Endothelial cell of umbilical vein (primary cell): Measurements from ENCODE around the gene UBASH3A. TPM values are rescaled to one million over a fixed set of nuclear protein-coding genes. Genes with fewer than 3 reads are reported as not detected.

Experiments
- BruUV-seq: library from RNA; stranded (reverse); fragments of 400-500 nt; replicated peaks from 2 replicates; lab custom pipeline; 2021; lab: Mats Ljungman, UMichigan
- CTCF ChIA-PET: fragments of 300-600, 350-600 bp; sonication (Branson Sonifier 250); formaldehyde crosslinking; loops from one replicate; lab custom pipeline; 2021; ENCODE audit warnings: antibody characterized with exemption, inconsistent platforms; lab: Charles Lee
- POLR2A ChIA-PET: fragments of 300-600, 350-600 bp; sonication (Branson Sonifier 250); formaldehyde crosslinking; loops from one replicate; lab custom pipeline; 2021; ENCODE audit warnings: antibody characterized with exemption, inconsistent platforms; lab: Charles Lee
- DNase-seq: peaks from one replicate; pipeline ENCODE4 v3.0.0-alpha.2; 2011; ENCODE audit warnings: low read depth, low spot score
- FAIRE-seq: peaks from 2 replicates; lab custom pipeline; 2011; peaks lifted over from hg19 to GRCh38; lab: Jason Lieb, UNC
- H2AFZ ChIP-seq: 2 replicates; pipeline ENCODE4 v1.6.0; 2012; ENCODE audit warnings: low read depth, low read length, control low read depth, inconsistent platforms
- H3K27ac ChIP-seq: 2 replicates; pipeline ENCODE4 v1.5.1; 2011; ENCODE audit warnings: low read depth, mild to moderate bottlenecking, control low read depth, low read length, moderate library complexity; ENCODE audit not compliant: insufficient read depth
- H3K27me3 ChIP-seq, 2 experiments: 2 replicates each; pipeline versions ENCODE4 v1.6.0 to v1.6.1; 2011; ENCODE audit warnings: low read length in 2 of 2, mixed read lengths in 1 of 2; ENCODE audit not compliant: control insufficient read depth in 2 of 2, insufficient read depth in 2 of 2
- H3K36me3 ChIP-seq, 2 experiments: 2 replicates in 1 of 2; 3 replicates in 1 of 2; pipeline ENCODE4 v1.5.1; 2011; ENCODE audit warnings: low read length in 2 of 2, mild to moderate bottlenecking in 1 of 2, moderate library complexity in 1 of 2; ENCODE audit not compliant: control insufficient read depth in 2 of 2, insufficient read depth in 2 of 2; ENCODE audit errors: extremely low read depth in 1 of 2
- H3K4me1 ChIP-seq: 3 replicates; pipeline ENCODE4 v1.5.1; 2011; ENCODE audit warnings: mild to moderate bottlenecking, low read length; ENCODE audit not compliant: control insufficient read depth, insufficient read depth; ENCODE audit errors: extremely low read depth
- H3K4me2 ChIP-seq: 2 replicates; pipeline ENCODE4 v1.6.1; 2011; ENCODE audit warnings: low read length, control low read depth, mixed read lengths; ENCODE audit not compliant: insufficient read depth
- H3K4me3 ChIP-seq, 3 experiments: fragments of 200-600 bp in 1 of 3; sonication (generic), shearing (Covaris generic) in 1 of 3; replicated peaks in 1 of 3; 2 replicates each; pipeline ENCODE4 v1.5.1; 2011 to 2016; ENCODE audit warnings: control low read depth in 3 of 3, low read length in 3 of 3, mild to moderate bottlenecking in 2 of 3, inconsistent platforms in 1 of 3, low read depth in 1 of 3, moderate library complexity in 1 of 3; ENCODE audit not compliant: insufficient read depth in 1 of 3
- H3K79me2 ChIP-seq: 2 replicates; pipeline ENCODE4 v1.6.0; 2012; ENCODE audit warnings: low read length, inconsistent platforms; ENCODE audit not compliant: control insufficient read depth, insufficient read depth
- H3K9ac ChIP-seq: replicated peaks from 2 replicates; pipeline ENCODE3; 2011; ENCODE audit warnings: low read length, control low read depth; ENCODE audit not compliant: insufficient read depth; ENCODE audit errors: extremely low read depth
- H3K9me1 ChIP-seq: replicated peaks from 3 replicates; pipeline ENCODE4 v1.6.0; 2011; ENCODE audit warnings: mild to moderate bottlenecking, low read length; ENCODE audit not compliant: control insufficient read depth, insufficient read depth; ENCODE audit errors: extremely low read depth
- H3K9me3 ChIP-seq: replicated peaks from 2 replicates; pipeline ENCODE4 v1.5.1; 2012; ENCODE audit warnings: low read length, inconsistent platforms; ENCODE audit not compliant: control insufficient read depth, insufficient read depth
- H4K20me1 ChIP-seq: replicated peaks from 2 replicates; pipeline ENCODE3; 2011; ENCODE audit warnings: mild to moderate bottlenecking, low read length; ENCODE audit not compliant: control insufficient read depth, insufficient read depth; ENCODE audit errors: extremely low read depth
- EZH2 ChIP-seq: IDR thresholded peaks from 2 replicates; pipeline ENCODE4 v1.6.1; 2012; ENCODE audit warnings: borderline replicate concordance, low read depth, mild to moderate bottlenecking, moderate library complexity, low read length, inconsistent platforms; ENCODE audit not compliant: severe bottlenecking
- FOS ChIP-seq: IDR thresholded peaks from 2 replicates; pipeline ENCODE4 v1.6.1; 2011; ENCODE audit warnings: mild to moderate bottlenecking, low read length, moderate library complexity, borderline replicate concordance; ENCODE audit not compliant: insufficient read depth
- GATA2 ChIP-seq: IDR thresholded peaks from 2 replicates; pipeline ENCODE4 v1.7.0; 2011; ENCODE audit warnings: low read depth, mild to moderate bottlenecking, moderate library complexity, mixed read lengths, low read length; ENCODE audit not compliant: insufficient read length, insufficient read depth
- JUN ChIP-seq: IDR thresholded peaks from 2 replicates; pipeline ENCODE4 v1.6.1; 2011; ENCODE audit warnings: borderline replicate concordance, low read depth; ENCODE audit not compliant: insufficient read length, insufficient read depth
- dilution Hi-C: fragments of 300-500 bp; cut with MboI; formaldehyde crosslinking; loops from one replicate; pipeline ENCODE4 v1.15.0; 2019; ENCODE audit warnings: low sequenced_read_pairs; ENCODE audit not compliant: extremely low pct_ligation_motif_present
- intact Hi-C: fragments of 100-400 bp; cut with micrococcal nuclease; formaldehyde crosslinking; loops from one replicate; pipeline ENCODE4 v1.10.0; 2022
- polyA plus RNA-seq, 4 experiments: library from polyadenylated mRNA; depleted of rRNA in 3 of 4; stranded (reverse) in 3 of 4; unstranded in 1 of 4; fragments of >200 nt; gene quantifications; 2 replicates each; pipeline versions ENCODE4 v1.2.1 to v1.2.3, GENCODE V29; 2011 to 2012; ENCODE audit warnings: missing spikeins in 1 of 4
- total RNA-seq: library from RNA; stranded (reverse); gene quantifications from 2 replicates; pipeline ENCODE4 v1.2.3, GENCODE V29; 2021
- TF ChIP-seq, protein P1 (sequence below), 2 donors: IDR thresholded peaks; 1 replicate in 1 of 2; 2 replicates in 1 of 2; pipeline ENCODE4 v1.5.1; 2011; ENCODE audit warnings: low read length in 2 of 2, mild to moderate bottlenecking in 2 of 2, moderate library complexity in 2 of 2, control low read depth in 1 of 2, inconsistent platforms in 1 of 2, low read depth in 1 of 2; ENCODE audit not compliant: insufficient read depth in 1 of 2; ENCODE audit errors: extremely low read depth in 1 of 2

UBASH3A gene
- total and polyA plus RNA-seq, 2 donors (not counting 3 experiments of a cell fraction or from before 2014, with no cell fraction given): not detected

DNA sequence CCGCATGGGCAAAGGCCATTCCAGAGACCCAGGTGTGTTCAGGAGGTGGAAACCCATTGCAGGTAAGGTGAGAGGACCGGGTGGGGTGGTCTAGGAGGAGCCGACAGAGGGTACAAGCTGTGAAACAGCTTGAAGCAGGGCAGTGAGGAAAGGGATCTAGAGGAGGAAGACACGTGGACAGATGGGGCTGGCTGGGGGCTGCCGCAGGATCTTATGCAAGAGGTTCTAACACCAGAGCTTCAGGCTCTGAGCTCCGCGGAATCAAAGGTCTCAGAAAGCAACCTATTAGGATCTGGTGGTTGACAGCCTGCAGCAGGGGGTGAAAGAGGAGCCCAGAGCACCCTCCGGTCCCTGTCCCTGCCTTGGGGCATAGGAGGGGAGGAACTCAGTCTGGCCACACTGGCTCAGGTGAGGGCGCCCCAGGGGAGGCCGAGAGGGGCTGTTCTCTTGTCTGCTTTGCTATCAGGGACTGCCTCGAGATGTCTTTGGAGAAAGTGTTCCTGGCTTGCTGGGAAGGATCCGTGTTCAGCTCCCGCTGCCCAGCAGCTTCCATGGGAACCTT lies 39.3 kb upstream of the UBASH3A start:
- dilution Hi-C loops: no loop called here
- FAIRE-seq: no peak
- no peak overlapping the region for H3K4me2 ChIP-seq
- H3K9ac ChIP-seq: no peak overlapping the region
- H3K9me3 ChIP-seq: no peaks in the 10 kb centered on the region
- CTCF ChIA-PET: no interaction called here
- H3K4me1 ChIP-seq: no peaks in the 10 kb centered on the region
- no peak overlapping the region for H3K4me3 ChIP-seq
- POLR2A ChIA-PET: no interaction called here
- H2AFZ ChIP-seq: no peak overlapping the region
- BruUV-seq: no TSS peak
- no peaks in the 10 kb centered on the region for H4K20me1 ChIP-seq
- no peaks in the 10 kb centered on the region for H3K9me1 ChIP-seq
- H3K27me3 ChIP-seq: peaks cover 0 to 2% of the 10 kb centered on the region in 2 experiments
- TF ChIP-seq FOS (no peak), GATA2 (no peak), EZH2 (no peak), JUN (no peak)
- TF ChIP-seq, protein P1, sequence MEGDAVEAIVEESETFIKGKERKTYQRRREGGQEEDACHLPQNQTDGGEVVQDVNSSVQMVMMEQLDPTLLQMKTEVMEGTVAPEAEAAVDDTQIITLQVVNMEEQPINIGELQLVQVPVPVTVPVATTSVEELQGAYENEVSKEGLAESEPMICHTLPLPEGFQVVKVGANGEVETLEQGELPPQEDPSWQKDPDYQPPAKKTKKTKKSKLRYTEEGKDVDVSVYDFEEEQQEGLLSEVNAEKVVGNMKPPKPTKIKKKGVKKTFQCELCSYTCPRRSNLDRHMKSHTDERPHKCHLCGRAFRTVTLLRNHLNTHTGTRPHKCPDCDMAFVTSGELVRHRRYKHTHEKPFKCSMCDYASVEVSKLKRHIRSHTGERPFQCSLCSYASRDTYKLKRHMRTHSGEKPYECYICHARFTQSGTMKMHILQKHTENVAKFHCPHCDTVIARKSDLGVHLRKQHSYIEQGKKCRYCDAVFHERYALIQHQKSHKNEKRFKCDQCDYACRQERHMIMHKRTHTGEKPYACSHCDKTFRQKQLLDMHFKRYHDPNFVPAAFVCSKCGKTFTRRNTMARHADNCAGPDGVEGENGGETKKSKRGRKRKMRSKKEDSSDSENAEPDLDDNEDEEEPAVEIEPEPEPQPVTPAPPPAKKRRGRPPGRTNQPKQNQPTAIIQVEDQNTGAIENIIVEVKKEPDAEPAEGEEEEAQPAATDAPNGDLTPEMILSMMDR (IDR thresholded peaks at IDR 0.05; ENCODE audit: extremely low read depth in 1 of 2, insufficient read depth in 1 of 2, low read depth in 1 of 2, low read length in 2 of 2): no peak
- intact Hi-C loops: no loop called here
- no peaks in the 10 kb centered on the region for H3K79me2 ChIP-seq
- no peak for DNase-seq
- H3K27ac ChIP-seq: no peak overlapping the region
- no peaks in the 10 kb centered on the region for H3K36me3 ChIP-seq
